ENCODE measurements around the gene MACROD1. TPM values are rescaled to one million over a fixed set of nuclear protein-coding genes. Genes with fewer than 3 reads are reported as not detected.
A peak's percentile ranks its signal among the peaks of the same experiment; 100 is the strongest.

MACROD1 gene
- total and polyA plus RNA-seq, 12 donors = 77.6 to 497 (median 115) TPM

DNA sequence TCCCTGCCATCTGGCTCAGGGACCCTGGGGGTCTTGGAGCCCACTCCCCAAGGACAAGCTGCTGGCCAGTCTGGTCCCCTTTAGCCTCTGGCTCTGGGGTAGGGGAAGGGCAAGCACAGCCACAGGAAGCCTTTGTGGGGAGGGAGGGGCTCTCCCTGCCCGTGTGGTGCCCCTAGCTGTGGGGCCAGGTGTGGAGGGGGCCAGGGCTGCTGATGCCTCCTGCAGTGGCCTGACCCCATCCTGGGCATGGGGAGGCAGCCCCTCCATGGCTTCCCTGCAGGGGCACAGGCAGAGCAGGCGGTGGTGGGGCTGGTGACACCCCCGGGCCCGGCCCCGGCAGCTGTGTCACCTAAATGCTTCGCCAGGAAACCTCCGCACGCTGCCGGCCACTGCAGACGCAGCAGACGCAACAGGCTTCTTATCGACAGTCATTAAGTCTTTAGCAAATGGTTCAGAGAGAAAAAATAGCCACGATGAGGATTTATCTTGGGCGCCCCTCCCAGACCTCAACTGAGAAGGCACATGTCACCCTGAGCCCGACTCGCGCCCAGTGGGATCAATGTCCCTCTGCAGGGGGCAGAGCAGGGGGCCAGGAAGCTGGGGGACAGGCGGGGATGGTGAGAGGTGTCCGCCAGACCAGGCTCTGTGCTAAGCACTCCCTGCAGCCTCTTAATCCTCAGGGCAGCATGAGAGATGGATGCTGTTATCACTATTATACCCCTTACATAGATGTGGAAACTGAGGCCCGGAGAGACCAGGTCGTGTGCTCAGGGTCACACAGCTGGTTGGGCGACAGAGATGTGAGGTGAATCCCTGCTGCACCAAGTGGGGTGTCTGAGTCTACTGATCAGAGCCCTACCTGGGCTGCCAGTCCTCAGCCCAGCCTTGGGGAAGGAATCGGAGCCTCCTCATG lies 96.3 kb downstream of the MACROD1 start:
- ATAC-seq (peak in 2 of 8 donors; percentile 4 to 19), DNase-seq (no peak)
- TF ChIP-seq, protein P1, sequence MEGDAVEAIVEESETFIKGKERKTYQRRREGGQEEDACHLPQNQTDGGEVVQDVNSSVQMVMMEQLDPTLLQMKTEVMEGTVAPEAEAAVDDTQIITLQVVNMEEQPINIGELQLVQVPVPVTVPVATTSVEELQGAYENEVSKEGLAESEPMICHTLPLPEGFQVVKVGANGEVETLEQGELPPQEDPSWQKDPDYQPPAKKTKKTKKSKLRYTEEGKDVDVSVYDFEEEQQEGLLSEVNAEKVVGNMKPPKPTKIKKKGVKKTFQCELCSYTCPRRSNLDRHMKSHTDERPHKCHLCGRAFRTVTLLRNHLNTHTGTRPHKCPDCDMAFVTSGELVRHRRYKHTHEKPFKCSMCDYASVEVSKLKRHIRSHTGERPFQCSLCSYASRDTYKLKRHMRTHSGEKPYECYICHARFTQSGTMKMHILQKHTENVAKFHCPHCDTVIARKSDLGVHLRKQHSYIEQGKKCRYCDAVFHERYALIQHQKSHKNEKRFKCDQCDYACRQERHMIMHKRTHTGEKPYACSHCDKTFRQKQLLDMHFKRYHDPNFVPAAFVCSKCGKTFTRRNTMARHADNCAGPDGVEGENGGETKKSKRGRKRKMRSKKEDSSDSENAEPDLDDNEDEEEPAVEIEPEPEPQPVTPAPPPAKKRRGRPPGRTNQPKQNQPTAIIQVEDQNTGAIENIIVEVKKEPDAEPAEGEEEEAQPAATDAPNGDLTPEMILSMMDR (IDR thresholded peaks at IDR 0.05) = no peak
- Histone ChIP-seq H3K36me3 (no peaks in the 10 kb centered on the region), H3K27me3 (no peaks in the 10 kb centered on the region), H3K4me3 (no peak overlapping the region), H3K4me1 (peaks cover 4 to 43% (median 12%) of the 10 kb centered on the region in 9 donors), H3K9me3 (no peaks in the 10 kb centered on the region), H3K27ac (no peak overlapping the region)
- WGBS, 2 donors = 54 to 64% methylated on average over 23 of the region's 23 CpGs
- intact Hi-C loops (cut with DNase I) = no loop called here

DNA sequence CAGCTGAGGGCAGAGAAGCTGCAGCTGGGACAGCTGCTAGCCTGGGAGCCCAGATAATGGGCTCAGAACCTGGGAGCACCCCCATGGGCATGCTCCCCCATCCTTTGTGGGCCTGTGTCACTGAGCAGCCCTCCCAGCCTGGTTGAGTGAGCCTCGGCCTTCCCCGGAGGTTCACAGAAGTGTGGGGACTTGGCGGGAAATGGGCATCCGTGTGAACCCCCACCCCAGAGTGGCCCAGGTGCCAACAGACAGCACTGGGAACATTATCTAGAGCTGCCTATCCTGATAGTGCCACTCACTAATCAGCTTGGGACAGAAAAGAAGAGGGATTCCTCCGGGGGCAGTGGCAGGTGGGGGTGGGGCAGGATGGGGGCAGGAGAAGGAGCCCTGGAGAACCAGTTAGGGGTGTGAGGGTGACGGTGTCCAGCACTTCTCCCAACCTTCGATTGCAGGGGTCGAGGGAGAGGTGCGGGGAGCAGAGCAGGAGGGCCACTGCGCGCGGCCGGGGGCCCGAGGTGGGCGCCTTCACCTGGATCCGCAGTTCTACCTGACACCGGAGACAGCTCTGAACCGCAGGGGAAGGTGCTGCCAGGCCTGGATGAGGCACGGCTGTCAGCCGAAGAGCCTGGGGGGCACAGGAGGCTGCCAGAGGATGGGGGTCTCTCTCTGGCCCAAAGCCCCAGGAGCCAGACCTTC lies 97.1 kb downstream of the MACROD1 start:
- no peaks in the 10 kb centered on the region for H3K9me3 ChIP-seq
- ATAC-seq (no peak), DNase-seq (no peak)
- TF ChIP-seq, protein P1 (IDR thresholded peaks at IDR 0.05) = no peak
- peaks cover 0 to 45% (median 10%) of the 10 kb centered on the region in 9 donors for H3K4me1 ChIP-seq
- no peaks in the 10 kb centered on the region for H3K36me3 ChIP-seq
- intact Hi-C loops (cut with DNase I) = no loop called here
- no peaks in the 10 kb centered on the region for H3K27me3 ChIP-seq
- no peak overlapping the region for H3K4me3 ChIP-seq
- WGBS, 2 donors = 84 to 88% methylated on average over 20 of the region's 20 CpGs
- no peak overlapping the region for H3K27ac ChIP-seq

- Histone ChIP-seq H3K4me1 (peaks cover 0 to 33% (median 6%) of the 10 kb centered on the region in 9 donors), H3K27ac (no peak overlapping the region), H3K36me3 (no peaks in the 10 kb centered on the region), H3K27me3 (peaks cover 0 to 3% (median 0%) of the 10 kb centered on the region in 7 donors), H3K4me3 (no peak overlapping the region), H3K9me3 (no peaks in the 10 kb centered on the region)
- 63 to 66% methylated on average over 26 of the region's 26 CpGs for WGBS, 2 donors
- intact Hi-C loops (cut with DNase I) = no loop called here
- TF ChIP-seq, protein P1 (IDR thresholded peaks at IDR 0.05) = no peak
- DNase-seq = no peak
- ATAC-seq = no peak
Measured at GRCh38 chr11:64067230-64067993, 98.5 kb downstream of the MACROD1 start.

DNA sequence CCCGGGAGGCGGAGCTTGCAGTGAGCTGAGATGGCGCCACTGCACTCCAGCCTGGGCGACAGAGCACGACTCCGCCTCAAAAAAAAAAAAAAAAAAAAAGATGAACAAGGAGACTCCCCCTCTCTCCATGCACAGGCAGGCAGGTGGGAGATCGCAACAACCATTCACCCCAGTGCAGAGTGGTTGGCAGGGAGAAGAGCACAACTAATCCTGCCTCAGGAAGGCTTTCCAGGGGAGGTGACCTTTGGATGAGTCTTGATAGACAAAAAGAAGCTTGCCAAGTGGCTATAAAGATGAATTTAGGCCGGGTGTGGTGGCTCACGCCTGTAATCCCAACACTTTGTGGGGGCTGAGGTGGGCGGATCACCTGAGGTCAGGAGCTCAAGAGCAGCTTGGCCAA lies 100.2 kb downstream of the MACROD1 start:
- 95 to 96% methylated on average over 10 of the region's 10 CpGs for WGBS, 2 donors
- H3K9me3 ChIP-seq = no peaks in the 10 kb centered on the region
- no peaks in the 10 kb centered on the region for H3K36me3 ChIP-seq
- ATAC-seq (no peak), DNase-seq (no peak)
- intact Hi-C loops (cut with DNase I) = no loop called here
- peaks cover 0 to 20% (median 6%) of the 10 kb centered on the region in 7 donors for H3K27me3 ChIP-seq
- H3K4me1 ChIP-seq = peaks cover 3 to 27% (median 8%) of the 10 kb centered on the region in 9 donors
- H3K27ac ChIP-seq = no peak overlapping the region
- H3K4me3 ChIP-seq = no peak overlapping the region
- TF ChIP-seq, protein P1 (IDR thresholded peaks at IDR 0.05) = no peak
